ENCODE data around the gene OR10A4.
"Not testable (repeated sequence)": the region's sequence is repeated elsewhere in the genome, so short reads cannot be mapped to it uniquely, and the experiment has no call there.

Gene OR10A4, protein sequence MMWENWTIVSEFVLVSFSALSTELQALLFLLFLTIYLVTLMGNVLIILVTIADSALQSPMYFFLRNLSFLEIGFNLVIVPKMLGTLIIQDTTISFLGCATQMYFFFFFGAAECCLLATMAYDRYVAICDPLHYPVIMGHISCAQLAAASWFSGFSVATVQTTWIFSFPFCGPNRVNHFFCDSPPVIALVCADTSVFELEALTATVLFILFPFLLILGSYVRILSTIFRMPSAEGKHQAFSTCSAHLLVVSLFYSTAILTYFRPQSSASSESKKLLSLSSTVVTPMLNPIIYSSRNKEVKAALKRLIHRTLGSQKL

DNA sequence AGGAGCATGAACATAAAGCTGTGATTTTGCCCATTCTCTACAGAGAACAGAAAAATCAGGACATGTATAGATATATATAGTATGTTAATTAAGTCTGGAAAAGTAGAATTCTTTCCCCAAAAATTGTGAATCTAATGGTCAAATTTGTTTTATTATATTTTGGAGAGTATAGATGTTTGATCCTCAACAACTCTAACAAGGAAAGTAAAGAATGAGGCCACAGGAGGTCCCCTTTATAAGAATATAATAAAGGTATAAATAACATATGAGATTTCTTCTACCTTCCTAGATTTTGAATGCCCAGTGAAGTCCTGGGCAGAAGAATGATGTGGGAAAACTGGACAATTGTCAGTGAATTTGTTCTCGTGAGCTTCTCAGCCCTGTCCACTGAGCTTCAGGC lies at the start of gene OR10A4:
OR10A4 (plus strand) TSS at position 301 of the 400 bp plus-strand sequence; CDS start at position 324, 23 bp downstream.
- DNase-seq (ENCODE audit: low spot score) = no peak

DNA sequence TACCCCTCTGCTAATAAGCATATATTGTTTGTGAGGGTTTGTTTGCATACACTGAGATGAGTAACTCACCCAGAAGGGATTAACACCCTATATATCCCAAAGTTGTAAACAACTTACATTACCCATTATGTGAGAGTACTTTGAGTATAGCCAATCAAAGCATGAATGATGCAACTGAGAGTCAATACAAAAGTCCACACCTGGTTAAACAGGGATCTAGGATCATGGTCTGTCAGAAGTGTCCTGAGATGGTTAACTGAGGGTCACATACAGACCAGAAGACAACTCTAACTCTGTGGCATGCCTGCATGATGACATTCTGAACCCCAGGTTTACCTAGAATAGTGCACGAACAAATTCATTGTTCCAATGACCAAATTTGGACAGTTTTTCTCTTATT lies 48.3 kb upstream of the OR10A4 start:
- no peak for DNase-seq (ENCODE audit: low spot score)

DNA sequence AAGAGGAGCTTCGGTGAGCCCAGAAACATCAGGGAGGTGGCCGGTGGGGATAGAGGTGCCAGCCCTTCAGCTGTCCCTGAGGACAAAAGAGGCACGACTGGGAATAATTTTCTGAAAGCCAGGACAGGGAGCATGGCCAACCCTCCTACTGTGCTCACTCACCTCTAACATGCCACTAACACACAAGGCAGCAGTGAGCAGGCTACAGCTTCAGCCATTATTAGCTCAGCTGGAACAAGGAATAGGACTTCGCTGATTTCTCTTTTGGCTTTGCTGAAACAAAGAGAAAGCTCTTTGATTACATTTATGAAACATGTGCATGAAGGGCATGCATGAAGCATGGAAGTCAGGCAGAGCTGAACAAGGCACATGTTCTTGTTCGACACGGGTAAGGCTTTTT lies 43.1 kb upstream of the OR10A4 start:
- no peak for DNase-seq (ENCODE audit: low spot score)

DNA sequence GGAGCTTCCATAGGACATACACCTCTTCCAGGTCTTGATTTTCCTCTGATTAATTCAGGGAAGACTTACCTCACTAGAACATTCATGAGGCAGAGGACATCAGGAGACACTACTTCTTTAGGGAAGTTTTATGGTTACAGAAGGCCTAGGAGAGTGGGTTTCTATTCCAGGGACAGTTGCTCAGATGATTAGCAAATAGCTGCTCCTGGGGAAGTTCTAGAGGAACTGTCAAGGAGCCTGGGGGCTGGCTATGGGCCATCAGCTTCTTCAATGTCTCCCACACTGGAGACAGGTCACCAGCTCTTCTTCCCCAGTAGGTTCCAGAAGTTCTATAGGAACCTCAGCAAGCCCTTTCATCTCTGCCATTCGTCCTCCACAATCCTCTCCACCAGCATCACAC lies 42.4 kb upstream of the OR10A4 start:
- DNase-seq (ENCODE audit: low spot score) = no peak

DNA sequence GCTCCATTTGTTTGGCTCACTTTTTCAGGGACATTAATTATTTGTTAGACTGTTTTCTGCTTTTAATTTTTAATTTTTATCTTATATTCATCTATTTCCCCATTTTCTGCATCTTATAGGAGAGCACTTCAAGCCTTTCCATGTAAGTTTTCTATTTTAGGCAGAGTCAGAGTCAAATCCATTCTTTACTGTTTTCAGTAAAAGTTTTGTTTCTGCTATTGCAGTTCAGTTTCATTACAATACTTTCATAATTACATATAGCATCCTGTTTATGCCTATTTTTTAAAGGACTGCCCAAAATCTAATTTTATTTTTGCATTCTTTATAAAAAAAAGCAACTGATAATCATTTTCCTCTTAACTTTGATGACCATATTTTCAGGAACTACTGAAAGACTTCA lies 34.7 kb upstream of the OR10A4 start:
- no peak for DNase-seq (ENCODE audit: low spot score)

DNA sequence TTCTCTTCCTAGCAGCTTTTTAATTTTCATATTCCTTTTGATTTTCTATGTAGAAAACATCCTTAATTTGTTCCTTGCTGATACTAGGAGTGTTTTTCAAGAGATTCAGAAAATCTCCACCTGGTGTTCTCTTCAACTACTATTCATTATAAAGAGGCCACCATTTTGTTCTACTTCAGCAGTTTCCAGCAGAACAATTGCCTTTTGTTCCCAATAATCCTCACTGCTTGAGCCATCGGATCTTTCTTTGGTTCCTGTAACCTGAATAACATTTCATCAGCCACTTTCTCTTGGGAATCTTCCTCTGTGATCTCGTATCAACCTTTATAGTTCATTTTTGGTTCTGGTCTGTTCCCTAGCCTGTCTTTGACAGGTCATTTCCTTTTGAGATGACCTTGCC lies 32.8 kb upstream of the OR10A4 start:
- DNase-seq (ENCODE audit: low spot score) = no peak

DNA sequence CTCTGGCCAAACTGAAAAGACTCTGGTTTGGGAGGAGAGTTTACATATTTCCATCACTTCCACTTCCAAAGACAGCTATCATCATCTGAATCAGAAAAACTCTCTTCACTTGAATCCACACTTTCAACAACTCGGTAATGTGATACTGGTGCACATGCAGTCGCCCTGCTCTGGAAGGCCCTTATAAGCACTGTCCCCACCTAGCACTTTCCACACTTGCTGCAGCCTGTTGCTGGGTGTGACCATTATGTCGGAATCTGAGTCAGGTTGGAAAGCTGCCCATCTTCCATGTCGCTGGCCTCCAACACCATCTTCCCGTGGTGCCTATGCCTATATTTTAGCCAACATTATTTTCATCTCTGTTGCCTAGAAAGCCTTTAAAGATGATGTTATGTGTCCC lies 32.1 kb upstream of the OR10A4 start:
- DNase-seq (ENCODE audit: low spot score) = no peak

GRCh38 chr11:6845383-6845782 lies 31.0 kb upstream of the OR10A4 start, which contains the start of gene OR10A5:
OR10A5 (plus strand) TSS chr11:6845683; CDS start chr11:6845683, 0 bp downstream.
- DNase-seq (ENCODE audit: low spot score) = no peak

DNA sequence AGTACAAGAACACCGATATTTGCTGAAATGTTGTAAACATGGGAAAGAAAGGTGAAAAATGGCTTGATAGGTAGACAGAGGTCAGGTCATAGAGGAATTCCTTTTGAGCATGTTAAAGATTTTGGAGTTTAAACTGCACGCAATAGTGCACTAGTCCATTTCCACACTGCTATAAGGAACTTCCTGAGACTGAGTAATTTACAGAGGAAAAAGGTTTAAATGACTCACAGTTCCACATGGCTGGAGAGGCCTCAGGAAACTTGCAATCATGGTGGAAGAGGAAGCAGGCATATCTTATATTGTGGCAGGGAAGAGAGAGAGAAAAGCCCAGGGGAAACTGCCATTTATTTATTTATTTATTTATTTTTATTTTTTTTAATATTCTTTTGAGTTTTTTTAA lies 25.9 kb upstream of the OR10A4 start:
- DNase-seq (ENCODE audit: low spot score) = no peak

DNA sequence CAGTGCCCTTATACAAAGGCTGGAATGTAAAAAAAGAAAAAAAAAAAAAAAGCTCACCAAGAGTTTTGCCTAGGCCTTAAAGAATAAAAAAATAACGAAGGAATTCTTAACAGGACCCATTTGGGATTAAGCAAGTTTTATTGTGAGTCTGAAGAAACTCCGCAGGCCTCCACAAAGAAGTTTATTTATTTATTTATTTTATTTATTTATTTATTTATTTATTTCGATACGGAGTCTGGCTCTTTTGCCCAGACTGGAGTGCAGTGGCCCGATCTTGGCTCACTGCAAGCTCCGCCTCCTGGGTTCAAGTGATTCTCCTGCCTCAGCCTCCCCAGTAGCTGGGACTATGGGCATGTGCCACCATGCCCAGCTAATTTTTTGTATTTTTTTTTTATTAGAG lies 21.6 kb upstream of the OR10A4 start:
- not testable (repeated sequence) for DNase-seq (ENCODE audit: low spot score)

GRCh38 chr11:6855971-6856541 lies 20.4 kb upstream of the OR10A4 start:
- no peak for DNase-seq (ENCODE audit: low spot score)

DNA sequence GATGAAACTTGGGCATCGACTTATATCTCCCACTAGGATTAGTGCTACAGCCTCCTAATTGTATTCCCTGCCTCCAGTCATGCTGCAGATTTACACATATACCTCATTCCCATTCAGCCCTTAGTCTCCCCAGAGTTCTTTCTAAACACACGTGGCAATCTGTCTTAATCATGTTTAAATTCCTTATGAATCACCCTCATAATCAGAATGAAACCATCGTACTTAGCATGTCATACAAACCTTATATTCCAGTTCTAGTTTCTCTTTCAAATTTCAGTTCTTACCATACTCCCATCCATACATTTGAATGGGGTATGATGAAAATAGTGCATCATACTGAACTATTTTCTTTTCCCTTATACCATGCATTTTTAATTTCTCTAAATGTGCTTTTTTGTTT lies 19.6 kb upstream of the OR10A4 start:
- no peak for DNase-seq (ENCODE audit: low spot score)

GRCh38 chr11:6862961-6863360 lies 13.5 kb upstream of the OR10A4 start, which contains the start of gene OR10A2:
OR10A2 (plus strand) TSS chr11:6863057; CDS start chr11:6869755, 6,698 bp downstream.
- DNase-seq (ENCODE audit: low spot score) = no peak

DNA sequence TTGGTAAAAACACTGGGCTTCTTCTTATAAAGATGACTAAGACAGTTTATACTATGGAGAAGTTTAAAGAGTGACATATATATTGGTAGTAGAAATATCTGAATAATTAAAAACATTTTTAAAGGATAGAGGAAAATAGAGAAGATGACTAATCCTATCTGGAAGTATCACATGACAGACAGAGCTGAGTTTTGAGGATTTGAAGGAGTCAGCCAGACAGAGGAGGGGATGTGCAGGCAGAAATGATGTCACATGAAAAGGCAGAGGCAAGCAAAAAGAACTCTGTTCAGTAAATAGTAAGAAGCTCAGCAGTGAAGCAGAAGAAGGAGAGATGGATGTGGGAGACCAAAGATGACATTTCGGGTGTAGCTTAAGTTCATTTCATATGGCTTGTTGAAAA lies 12.0 kb upstream of the OR10A4 start:
- DNase-seq (ENCODE audit: low spot score) = no peak

GRCh38 chr11:6871278-6871677 lies 5.1 kb upstream of the OR10A4 start:
- DNase-seq (ENCODE audit: low spot score) = no peak

DNA sequence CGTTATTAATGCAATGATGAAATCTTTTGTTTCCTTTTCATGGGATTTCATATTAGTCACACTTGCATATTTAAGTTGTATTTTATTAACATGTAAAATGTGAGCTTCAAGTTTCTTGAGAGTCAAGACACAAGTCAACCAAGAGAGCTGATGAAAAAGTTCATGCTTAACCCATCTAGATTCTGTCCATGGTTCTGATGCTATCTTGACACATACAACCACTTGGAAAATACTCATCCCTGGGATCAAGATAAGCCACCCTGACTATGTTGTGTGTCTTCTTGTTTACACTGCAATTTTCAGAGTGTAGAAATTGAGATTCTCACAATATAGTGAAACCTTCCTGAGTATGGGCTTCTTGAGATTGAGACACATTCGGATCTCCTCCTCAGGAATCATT lies 664 bp upstream of the OR10A4 start:
- no peak for DNase-seq (ENCODE audit: low spot score)

GRCh38 chr11:6876914-6877313 lies 489 bp downstream of the OR10A4 start:
- no peak for DNase-seq (ENCODE audit: low spot score)

DNA sequence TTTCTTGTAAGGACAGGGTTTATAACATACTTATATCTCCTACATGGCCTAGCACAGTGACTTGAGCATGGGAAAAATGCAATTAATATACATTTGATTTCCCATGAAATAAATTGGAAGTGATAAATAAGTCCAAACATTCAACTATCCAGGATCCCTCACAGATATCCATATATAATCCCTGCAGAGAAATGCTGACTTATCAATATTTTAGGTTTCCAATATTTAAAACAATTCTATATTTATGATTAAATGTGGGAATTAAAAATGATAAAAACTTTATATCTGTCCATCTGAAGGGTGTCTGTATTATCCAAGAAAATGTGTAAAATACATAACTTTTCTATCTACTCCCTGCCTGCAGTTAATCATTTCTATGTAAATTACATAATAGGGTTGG lies 6.3 kb downstream of the OR10A4 start:
- no peak for DNase-seq (ENCODE audit: low spot score)

- DNase-seq (ENCODE audit: low spot score) = not testable (repeated sequence)
Observed at GRCh38 chr11:6887711-6888110, 11.3 kb downstream of the OR10A4 start.

DNA sequence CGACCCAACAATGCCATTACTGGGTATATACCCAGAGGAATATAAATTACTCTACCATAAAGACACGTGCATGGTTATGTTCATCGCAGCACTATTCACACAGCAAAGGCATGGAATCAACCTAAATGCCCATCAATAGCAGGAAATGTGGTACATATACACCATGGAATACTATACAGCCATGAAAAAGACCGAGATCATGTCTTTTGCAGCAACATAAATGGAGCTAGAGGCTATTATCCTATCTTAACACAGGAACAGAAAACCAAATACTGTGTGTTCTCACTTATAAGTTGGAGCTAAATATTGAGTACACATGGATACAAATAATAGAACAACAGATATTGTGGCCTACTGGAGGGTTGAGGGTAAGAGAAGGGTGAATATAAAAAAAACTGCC lies 12.4 kb downstream of the OR10A4 start:
- DNase-seq (ENCODE audit: low spot score) = no peak

DNA sequence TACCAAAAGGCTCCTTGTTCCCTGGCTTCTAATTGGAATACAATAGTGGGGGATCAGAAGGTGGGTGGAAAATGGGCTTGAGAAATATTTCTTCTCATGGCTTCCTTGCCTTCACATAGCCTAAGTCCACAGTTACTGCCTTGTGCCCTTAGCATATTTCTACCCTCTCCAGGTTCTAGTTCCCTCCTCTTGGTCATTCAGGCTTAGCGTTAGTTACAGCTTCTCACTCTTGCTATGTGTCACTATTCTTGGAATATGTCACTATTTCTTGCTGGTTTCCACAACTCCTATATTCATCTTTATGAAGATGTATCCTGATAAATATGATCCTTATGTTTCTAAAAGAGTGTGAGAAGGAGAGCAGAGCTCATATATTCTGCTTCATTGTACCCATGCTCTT lies 13.4 kb downstream of the OR10A4 start:
- DNase-seq (ENCODE audit: low spot score) = no peak

GRCh38 chr11:6892400-6892799 lies 16.0 kb downstream of the OR10A4 start, which contains the start of gene OR2D2:
OR2D2 (minus strand) TSS chr11:6892500; CDS start chr11:6892500, 0 bp downstream.
- no peak for DNase-seq (ENCODE audit: low spot score)

DNA sequence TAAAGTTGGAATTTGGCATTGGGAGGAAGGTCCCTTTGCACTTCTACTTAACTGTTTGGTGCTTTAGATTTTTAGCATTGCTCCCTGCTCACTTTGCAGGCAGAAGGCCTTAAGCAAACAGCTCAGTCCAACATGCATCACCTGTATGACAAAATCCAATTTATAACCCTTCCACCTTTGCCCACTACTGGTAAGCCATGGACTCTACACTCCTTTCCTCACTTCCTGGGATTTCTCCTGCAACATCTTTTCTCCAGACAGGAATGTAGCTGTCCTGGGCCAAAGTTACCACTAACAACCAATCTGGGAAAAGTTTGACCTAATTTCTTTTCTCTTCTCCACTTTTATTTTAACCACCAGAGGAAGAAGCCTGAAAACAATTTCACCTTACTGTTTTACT lies 17.7 kb downstream of the OR10A4 start:
- DNase-seq (ENCODE audit: low spot score) = no peak

GRCh38 chr11:6895010-6895409 lies 18.6 kb downstream of the OR10A4 start:
- no peak for DNase-seq (ENCODE audit: low spot score)
